Keratinocyte (primary cell): ENCODE data around the gene OR4C11. TPM values are rescaled to one million over a fixed set of nuclear protein-coding genes. Genes with fewer than 3 reads are reported as not detected.

Experiments
- DNase-seq: peaks from one replicate; pipeline ENCODE4 v3.0.0-alpha.2; 2011; ENCODE audit warnings: low read depth, missing footprints, low spot score
- FAIRE-seq: peaks from 2 replicates; lab custom pipeline; 2011; peaks lifted over from hg19 to GRCh38; lab: Jason Lieb, UNC
- H2AFZ ChIP-seq: 2 replicates; pipeline ENCODE4 v1.6.0; 2012; ENCODE audit warnings: low read length, control low read depth, inconsistent platforms; ENCODE audit not compliant: control insufficient read depth
- H3K27ac ChIP-seq: 2 replicates; pipeline ENCODE4 v1.5.1; 2011; ENCODE audit warnings: low read length; ENCODE audit not compliant: control insufficient read depth, insufficient read depth
- H3K27me3 ChIP-seq: 3 replicates; pipeline ENCODE4 v1.6.0; 2011; ENCODE audit warnings: low read length; ENCODE audit not compliant: control insufficient read depth, insufficient read depth; ENCODE audit errors: extremely low read depth
- H3K36me3 ChIP-seq, 2 experiments: 2 replicates in 1 of 2; 3 replicates in 1 of 2; pipeline ENCODE4 v1.5.1; 2011; ENCODE audit warnings: low read length in 2 of 2, mild to moderate bottlenecking in 1 of 2; ENCODE audit not compliant: control insufficient read depth in 2 of 2, insufficient read depth in 2 of 2; ENCODE audit errors: extremely low read depth in 1 of 2
- H3K4me1 ChIP-seq: 3 replicates; pipeline ENCODE4 v1.5.1; 2011; ENCODE audit warnings: low read length; ENCODE audit not compliant: control insufficient read depth, insufficient read depth; ENCODE audit errors: extremely low read depth
- H3K4me2 ChIP-seq: 3 replicates; pipeline ENCODE4 v1.6.0; 2011; ENCODE audit warnings: low read depth, low read length; ENCODE audit not compliant: control insufficient read depth, insufficient read depth; ENCODE audit errors: extremely low read depth
- H3K4me3 ChIP-seq, 3 experiments: fragments of 200-600 bp in 1 of 3; sonication (generic) in 1 of 3; 2 replicates in 2 of 3; 3 replicates in 1 of 3; pipeline ENCODE4 v1.5.1; 2011 to 2016; ENCODE audit warnings: low read length in 3 of 3, mild to moderate bottlenecking in 3 of 3, control low read depth in 2 of 3, inconsistent platforms in 1 of 3, low read depth in 1 of 3, mixed read lengths in 1 of 3, mixed run types in 1 of 3, moderate library complexity in 1 of 3; ENCODE audit not compliant: control insufficient read depth in 2 of 3, insufficient read depth in 2 of 3; ENCODE audit errors: extremely low read depth in 1 of 3
- H3K79me2 ChIP-seq: 2 replicates; pipeline ENCODE4 v1.6.0; 2012; ENCODE audit warnings: low read length; ENCODE audit not compliant: control insufficient read depth, insufficient read depth
- H3K9ac ChIP-seq: 3 replicates; pipeline ENCODE4 v1.6.0; 2011; ENCODE audit warnings: low read length; ENCODE audit not compliant: control insufficient read depth, insufficient read depth; ENCODE audit errors: extremely low read depth
- H3K9me1 ChIP-seq: 3 replicates; pipeline ENCODE4 v1.6.0; 2011; ENCODE audit warnings: low read length; ENCODE audit not compliant: control insufficient read depth, insufficient read depth; ENCODE audit errors: extremely low read depth
- H3K9me3 ChIP-seq: 2 replicates; pipeline ENCODE4 v1.5.1; 2012; ENCODE audit warnings: low read depth, low read length; ENCODE audit not compliant: control insufficient read depth
- H4K20me1 ChIP-seq: 3 replicates; pipeline ENCODE4 v1.6.0; 2011; ENCODE audit warnings: low read length; ENCODE audit not compliant: control insufficient read depth, insufficient read depth; ENCODE audit errors: extremely low read depth
- EZH2 ChIP-seq: IDR thresholded peaks from one replicate; pipeline ENCODE4 v1.6.1; 2012; ENCODE audit warnings: inconsistent platforms, mild to moderate bottlenecking, low read length, moderate library complexity
- dilution Hi-C: fragments of 300-500 bp; cut with MboI; formaldehyde crosslinking; loops from one replicate; pipeline ENCODE4 v1.7.0; 2020; ENCODE audit warnings: low sequenced_read_pairs; ENCODE audit not compliant: extremely low pct_ligation_motif_present
- polyA plus RNA-seq, 5 experiments: library from polyadenylated mRNA; depleted of rRNA in 3 of 5; stranded (reverse) in 3 of 5; stranded (forward) in 1 of 5; unstranded in 1 of 5; fragments of >200 nt; gene quantifications; 1 replicate in 1 of 5; 2 replicates in 3 of 5; 3 replicates in 1 of 5; pipeline versions ENCODE4 v1.2.1 to v1.2.3, GENCODE V29; 2011 to 2012; ENCODE audit warnings: missing spikeins in 2 of 5, low read depth in 1 of 5, low replicate concordance in 1 of 5
- TF ChIP-seq, protein P1 (sequence below), 3 experiments: IDR thresholded peaks in 1 of 3; conservative IDR thresholded peaks in 1 of 3; optimal IDR thresholded peaks in 1 of 3; 2 replicates in 2 of 3; 3 replicates in 1 of 3; pipeline versions ENCODE3 to v1.5.1; 2011; ENCODE audit warnings: low read length in 3 of 3, mild to moderate bottlenecking in 3 of 3, moderate library complexity in 2 of 3, control low read depth in 1 of 3, inconsistent platforms in 1 of 3; ENCODE audit not compliant: insufficient read depth in 2 of 3; ENCODE audit errors: extremely low read depth in 1 of 3

Gene OR4C11
- polyA plus RNA-seq, 1 donor (not counting 4 experiments of a cell fraction or from before 2014, with no cell fraction given): not detected

DNA sequence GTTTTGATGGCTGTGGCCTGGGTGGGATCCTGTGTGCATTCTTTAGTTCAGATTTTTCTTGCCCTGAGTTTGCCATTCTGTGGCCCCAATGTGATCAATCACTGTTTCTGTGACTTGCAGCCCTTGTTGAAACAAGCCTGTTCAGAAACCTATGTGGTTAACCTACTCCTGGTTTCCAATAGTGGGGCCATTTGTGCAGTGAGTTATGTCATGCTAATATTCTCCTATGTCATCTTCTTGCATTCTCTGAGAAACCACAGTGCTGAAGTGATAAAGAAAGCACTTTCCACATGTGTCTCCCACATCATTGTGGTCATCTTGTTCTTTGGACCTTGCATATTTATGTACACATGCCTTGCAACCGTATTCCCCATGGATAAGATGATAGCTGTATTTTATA lies 34.9 kb downstream of the OR4C11 start:
- FAIRE-seq: no peak
- no peaks in the 10 kb centered on the region for H4K20me1 ChIP-seq
- dilution Hi-C loops: no loop called here

GRCh38 chr11:55571828-55572227 lies 35.6 kb downstream of the OR4C11 start, which contains the start of gene OR4C16:
TSS of gene OR4C16 (plus strand) at chr11:55572128. CDS start at chr11:55572128, 0 bp downstream.
- dilution Hi-C loops: no loop called here
- no peak for FAIRE-seq

More for the DNA sequence above, 34.9 kb downstream of the OR4C11 start:
- H3K9ac ChIP-seq: no peak overlapping the region
- no peak overlapping the region for H2AFZ ChIP-seq
- peaks cover 3% of the 10 kb centered on the region for H3K9me3 ChIP-seq
- H3K27me3 ChIP-seq: no peaks in the 10 kb centered on the region
- no peak for DNase-seq
- TF ChIP-seq, protein P1, sequence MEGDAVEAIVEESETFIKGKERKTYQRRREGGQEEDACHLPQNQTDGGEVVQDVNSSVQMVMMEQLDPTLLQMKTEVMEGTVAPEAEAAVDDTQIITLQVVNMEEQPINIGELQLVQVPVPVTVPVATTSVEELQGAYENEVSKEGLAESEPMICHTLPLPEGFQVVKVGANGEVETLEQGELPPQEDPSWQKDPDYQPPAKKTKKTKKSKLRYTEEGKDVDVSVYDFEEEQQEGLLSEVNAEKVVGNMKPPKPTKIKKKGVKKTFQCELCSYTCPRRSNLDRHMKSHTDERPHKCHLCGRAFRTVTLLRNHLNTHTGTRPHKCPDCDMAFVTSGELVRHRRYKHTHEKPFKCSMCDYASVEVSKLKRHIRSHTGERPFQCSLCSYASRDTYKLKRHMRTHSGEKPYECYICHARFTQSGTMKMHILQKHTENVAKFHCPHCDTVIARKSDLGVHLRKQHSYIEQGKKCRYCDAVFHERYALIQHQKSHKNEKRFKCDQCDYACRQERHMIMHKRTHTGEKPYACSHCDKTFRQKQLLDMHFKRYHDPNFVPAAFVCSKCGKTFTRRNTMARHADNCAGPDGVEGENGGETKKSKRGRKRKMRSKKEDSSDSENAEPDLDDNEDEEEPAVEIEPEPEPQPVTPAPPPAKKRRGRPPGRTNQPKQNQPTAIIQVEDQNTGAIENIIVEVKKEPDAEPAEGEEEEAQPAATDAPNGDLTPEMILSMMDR (optimal IDR thresholded peaks at IDR 0.05 in 1 of 3, IDR thresholded peaks at IDR 0.05 in 1 of 3, conservative IDR thresholded peaks at IDR 0.05 in 1 of 3; ENCODE audit: extremely low read depth in 1 of 3, insufficient read depth in 2 of 3, low read length in 3 of 3): no peak
- no peak for TF ChIP-seq EZH2
- no peaks in the 10 kb centered on the region for H3K9me1 ChIP-seq
- H3K4me1 ChIP-seq: no peaks in the 10 kb centered on the region
- H3K4me3 ChIP-seq: no peak overlapping the region
- no peaks in the 10 kb centered on the region for H3K36me3 ChIP-seq
- no peaks in the 10 kb centered on the region for H3K79me2 ChIP-seq
- no peak overlapping the region for H3K27ac ChIP-seq
- no peak overlapping the region for H3K4me2 ChIP-seq

More at GRCh38 chr11:55571828-55572227, 35.6 kb downstream of the OR4C11 start, which contains the start of gene OR4C16:
- no peaks in the 10 kb centered on the region for H3K79me2 ChIP-seq
- no peak within 1 kb of the TSS for H3K9ac ChIP-seq
- no peak for DNase-seq
- no peak within 1 kb of the TSS for H3K27ac ChIP-seq
- TF ChIP-seq, protein P1 (optimal IDR thresholded peaks at IDR 0.05 in 1 of 3, IDR thresholded peaks at IDR 0.05 in 1 of 3, conservative IDR thresholded peaks at IDR 0.05 in 1 of 3; ENCODE audit: extremely low read depth in 1 of 3, insufficient read depth in 2 of 3, low read length in 3 of 3): no peak
- no peak for TF ChIP-seq EZH2
- H4K20me1 ChIP-seq: no peaks in the 10 kb centered on the region
- H3K9me1 ChIP-seq: no peaks in the 10 kb centered on the region
- no peaks in the 10 kb centered on the region for H3K4me1 ChIP-seq
- no peak within 1 kb of the TSS for H2AFZ ChIP-seq
- no peaks in the 10 kb centered on the region for H3K36me3 ChIP-seq
- no peaks in the 10 kb centered on the region for H3K9me3 ChIP-seq
- H3K4me3 ChIP-seq: no peak within 1 kb of the TSS
- no peak within 1 kb of the TSS for H3K4me2 ChIP-seq
- H3K27me3 ChIP-seq: no peaks in the 10 kb centered on the region
